Type B pancreatic cell (in vitro differentiated cells): ENCODE results near the gene NUCB1. TPM values are rescaled to one million over a fixed set of nuclear protein-coding genes. Genes with fewer than 3 reads are reported as not detected.
A peak's percentile ranks its signal among the peaks of the same experiment; 100 is the strongest.
"Not testable (repeated sequence)": the region's sequence is repeated elsewhere in the genome, so short reads cannot be mapped to it uniquely, and the experiment has no call there.

Experiments used
- DNase-seq: peaks from one replicate; pipeline ENCODE4 v3.0.0; 2021; ENCODE audit warnings: mixed read lengths; ENCODE audit not compliant: unreplicated experiment; ENCODE audit errors: extremely low spot score
- H3K27ac Mint-ChIP-seq: 2 replicates; pipeline ENCODE4 v1.8.0; 2021; ENCODE audit warnings: mild to moderate bottlenecking, mixed read lengths
- H3K27me3 Mint-ChIP-seq: 2 replicates; pipeline ENCODE4 v1.8.0; 2021; ENCODE audit warnings: mixed read lengths
- H3K36me3 Mint-ChIP-seq: 2 replicates; pipeline ENCODE4 v1.8.0; 2021; ENCODE audit warnings: mixed read lengths
- H3K4me1 Mint-ChIP-seq: one replicate; pipeline ENCODE4 v1.8.0; 2021; ENCODE audit warnings: mixed read lengths; ENCODE audit not compliant: unreplicated experiment
- H3K4me3 Mint-ChIP-seq: 2 replicates; pipeline ENCODE4 v1.8.0; 2021; ENCODE audit warnings: mild to moderate bottlenecking, mixed read lengths
- H3K9me3 Mint-ChIP-seq: 2 replicates; pipeline ENCODE4 v1.8.0; 2021; ENCODE audit warnings: mixed read lengths
- CTCF ChIP-seq: fragments of 200-600 bp; sonication (generic); conservative IDR thresholded peaks from 2 replicates; pipeline ENCODE4 v1.5.0; 2021; ENCODE audit warnings: antibody characterized with exemption, mild to moderate bottlenecking
- total RNA-seq: library from RNA; stranded (reverse); gene quantifications from 2 replicates; pipeline ENCODE4 v1.2.1, GENCODE V29; 2021; ENCODE audit warnings: low replicate concordance

The NUCB1 gene
- total RNA-seq, 1 donor from 2014 or later = 202 TPM

GRCh38 chr19:48872182-48872883 lies 27.8 kb upstream of the NUCB1 start, which contains the start of gene PPP1R15A:
Gene PPP1R15A, plus strand, starts transcription at chr19:48872421. Its CDS starts 813 bp downstream, at chr19:48873234.
- Mint-ChIP-seq H3K27ac (peak within 1 kb of the TSS; percentile 100), H3K27me3 (peaks cover 4% of the 10 kb centered on the region), H3K9me3 (no peaks in the 10 kb centered on the region), H3K36me3 (peaks cover 30% of the 10 kb centered on the region), H3K4me1 (peaks cover 51% of the 10 kb centered on the region), H3K4me3 (peak within 1 kb of the TSS; percentile 99)
- TF ChIP-seq CTCF = peak; percentile 35
- peak; percentile 99 for DNase-seq

GRCh38 chr19:48872884-48873475 lies 27.1 kb upstream of the NUCB1 start:
- H3K27ac Mint-ChIP-seq = peak overlapping the region; percentile 100
- DNase-seq = no peak
- no peak for TF ChIP-seq CTCF
- H3K36me3 Mint-ChIP-seq = peaks cover 33% of the 10 kb centered on the region
- H3K9me3 Mint-ChIP-seq = no peaks in the 10 kb centered on the region
- peaks cover 47% of the 10 kb centered on the region for H3K4me1 Mint-ChIP-seq
- H3K4me3 Mint-ChIP-seq = peak overlapping the region; percentile 99
- peaks cover 4% of the 10 kb centered on the region for H3K27me3 Mint-ChIP-seq

- H3K27ac Mint-ChIP-seq = peak overlapping the region; percentile 100
- peaks cover 36% of the 10 kb centered on the region for H3K36me3 Mint-ChIP-seq
- no peak for TF ChIP-seq CTCF
- DNase-seq = no peak
- no peaks in the 10 kb centered on the region for H3K9me3 Mint-ChIP-seq
- peak overlapping the region; percentile 99 for H3K4me3 Mint-ChIP-seq
- H3K27me3 Mint-ChIP-seq = peaks cover 4% of the 10 kb centered on the region
- peaks cover 41% of the 10 kb centered on the region for H3K4me1 Mint-ChIP-seq
These were observed 26.4 kb upstream of the NUCB1 start for GRCh38 chr19:48873476-48874302.

GRCh38 chr19:48874303-48875135 lies 25.6 kb upstream of the NUCB1 start:
- no peak for TF ChIP-seq CTCF
- H3K9me3 Mint-ChIP-seq = no peaks in the 10 kb centered on the region
- peak overlapping the region; percentile 100 for H3K27ac Mint-ChIP-seq
- peak overlapping the region; percentile 99 for H3K4me3 Mint-ChIP-seq
- DNase-seq = no peak
- peaks cover 4% of the 10 kb centered on the region for H3K27me3 Mint-ChIP-seq
- H3K4me1 Mint-ChIP-seq = peaks cover 37% of the 10 kb centered on the region
- H3K36me3 Mint-ChIP-seq = peaks cover 38% of the 10 kb centered on the region

GRCh38 chr19:48876043-48876981 lies 23.8 kb upstream of the NUCB1 start:
- peak overlapping the region; percentile 100 for H3K27ac Mint-ChIP-seq
- H3K27me3 Mint-ChIP-seq, H3K9me3 Mint-ChIP-seq, DNase-seq: not testable (repeated sequence)
- H3K36me3 Mint-ChIP-seq = peaks cover 38% of the 10 kb centered on the region
- H3K4me1 Mint-ChIP-seq = peaks cover 37% of the 10 kb centered on the region
- H3K4me3 Mint-ChIP-seq = peak overlapping the region; percentile 99
